Measurements from ENCODE around the gene SLC29A4.
"Not testable (repeated sequence)": the region's sequence is repeated elsewhere in the genome, so short reads cannot be mapped to it uniquely, and the experiment has no call there.

SLC29A4 gene

GRCh38 chr7:5296611-5297226, 14.0 kb downstream of the SLC29A4 start:
- DNase-seq: no peak

DNA sequence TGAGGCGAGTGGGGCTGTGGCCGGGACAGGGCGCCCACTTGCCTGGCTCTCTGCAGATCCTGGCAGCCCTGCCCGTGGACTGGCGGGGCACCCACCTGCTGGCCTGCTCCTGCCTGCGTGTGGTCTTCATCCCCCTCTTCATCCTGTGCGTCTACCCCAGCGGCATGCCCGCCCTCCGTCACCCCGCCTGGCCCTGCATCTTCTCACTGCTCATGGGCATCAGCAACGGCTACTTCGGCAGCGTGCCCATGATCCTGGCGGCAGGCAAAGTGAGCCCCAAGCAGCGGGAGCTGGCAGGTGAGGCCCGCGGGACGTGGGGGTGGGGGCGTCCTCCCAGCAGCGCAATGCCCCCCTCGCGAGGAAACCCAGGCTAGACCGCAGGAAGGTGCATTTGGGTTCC, 17.6 kb downstream of the SLC29A4 start:
- no peak for DNase-seq

DNA sequence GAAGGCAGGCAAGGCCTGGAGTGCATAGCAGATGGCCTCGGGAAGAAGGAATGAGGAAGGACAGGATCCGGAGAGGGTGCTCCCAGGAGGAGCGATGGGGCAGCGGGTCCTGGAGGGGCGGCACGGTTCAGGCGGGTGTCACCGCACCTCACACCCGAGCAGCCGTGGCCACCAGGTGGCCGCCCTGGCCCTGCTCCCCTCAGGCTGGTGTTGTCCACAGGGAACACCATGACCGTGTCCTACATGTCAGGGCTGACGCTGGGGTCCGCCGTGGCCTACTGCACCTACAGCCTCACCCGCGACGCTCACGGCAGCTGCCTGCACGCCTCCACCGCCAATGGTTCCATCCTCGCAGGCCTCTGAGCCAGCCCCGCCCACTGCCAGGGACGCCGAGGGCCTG, 19.8 kb downstream of the SLC29A4 start:
- DNase-seq: no peak

DNA sequence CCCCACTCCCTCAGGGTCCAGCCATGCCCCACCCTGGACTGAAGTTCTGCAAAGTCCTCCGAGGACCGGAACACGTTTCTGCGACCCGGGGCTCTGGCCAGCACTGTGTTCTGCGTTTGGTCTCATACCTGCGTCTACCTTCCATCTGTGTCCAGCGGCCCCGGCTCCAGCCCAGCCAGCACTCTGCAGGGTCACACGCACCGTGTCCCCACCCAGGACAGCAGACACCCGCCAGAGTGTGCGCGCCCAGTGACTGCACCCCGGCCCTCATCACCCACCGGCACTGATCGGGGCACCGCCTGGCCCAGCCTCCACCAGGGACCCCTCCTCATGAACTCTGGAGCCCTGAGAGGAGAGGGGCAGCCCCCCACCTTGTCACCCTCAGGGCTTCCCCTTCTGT, 20.3 kb downstream of the SLC29A4 start:
- DNase-seq: no peak

- no peak for DNase-seq
Observed at GRCh38 chr7:5303591-5304505, 21.1 kb downstream of the SLC29A4 start.

- not testable (repeated sequence) for DNase-seq
Observed at GRCh38 chr7:5305050-5305449, 22.3 kb downstream of the SLC29A4 start.

- not testable (repeated sequence) for DNase-seq
Observed at GRCh38 chr7:5307221-5308142, 24.7 kb downstream of the SLC29A4 start.

DNA sequence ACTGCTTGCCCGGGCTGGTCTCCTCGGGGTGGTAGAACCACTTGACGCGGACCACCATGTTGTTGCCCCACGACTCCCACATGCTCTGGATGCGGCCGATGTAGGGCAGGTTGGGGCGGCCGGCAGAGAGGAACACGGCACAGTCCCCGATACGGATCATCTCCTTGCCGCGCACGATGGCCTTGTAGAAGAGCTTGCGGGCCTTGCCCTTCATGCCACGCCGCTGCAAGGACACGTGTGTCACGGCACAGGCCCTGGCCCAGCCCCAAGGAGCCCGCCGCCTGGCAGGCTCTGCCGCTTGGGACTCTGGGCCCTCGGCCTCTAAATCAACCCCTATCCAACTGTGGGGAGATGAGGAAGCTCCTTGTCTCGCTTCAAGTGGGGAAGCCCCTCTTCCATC, 26.4 kb downstream of the SLC29A4 start:
- no peak for DNase-seq

DNA sequence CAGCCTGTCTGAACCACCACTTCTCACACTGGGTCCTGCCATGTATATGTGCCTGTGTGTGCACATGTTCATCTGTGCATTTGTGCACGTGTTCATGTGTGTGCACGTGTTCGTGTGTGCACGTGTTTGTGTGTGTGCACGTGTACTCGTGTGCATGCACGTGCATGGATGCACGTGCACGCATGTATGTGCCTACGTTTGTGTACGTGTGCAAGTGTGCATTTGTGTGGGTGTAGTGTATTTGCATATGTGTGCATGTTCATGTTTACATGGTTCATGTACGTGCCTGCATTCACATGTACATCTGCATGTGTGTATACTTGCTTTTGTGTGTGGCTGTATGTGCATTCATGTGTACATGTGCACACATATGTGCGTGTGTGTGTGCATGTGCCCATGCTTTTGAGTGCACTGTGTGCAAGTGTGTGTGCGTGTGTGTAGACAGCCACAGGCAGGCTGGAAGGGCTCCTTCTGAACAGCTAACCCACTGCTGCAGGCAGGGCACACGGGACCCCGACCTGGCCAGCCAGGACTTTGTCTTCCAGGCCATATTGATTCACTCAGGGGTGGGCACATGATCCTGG, 28.2 kb downstream of the SLC29A4 start:
- no peak for DNase-seq

- DNase-seq: not testable (repeated sequence)
Observed at GRCh38 chr7:5312276-5313070, 29.7 kb downstream of the SLC29A4 start.

GRCh38 chr7:5313076-5313885, 30.5 kb downstream of the SLC29A4 start:
- not testable (repeated sequence) for DNase-seq

GRCh38 chr7:5314864-5315263, 32.1 kb downstream of the SLC29A4 start:
- no peak for DNase-seq

- DNase-seq: no peak
Observed at GRCh38 chr7:5315761-5316160, 33.0 kb downstream of the SLC29A4 start.

DNA sequence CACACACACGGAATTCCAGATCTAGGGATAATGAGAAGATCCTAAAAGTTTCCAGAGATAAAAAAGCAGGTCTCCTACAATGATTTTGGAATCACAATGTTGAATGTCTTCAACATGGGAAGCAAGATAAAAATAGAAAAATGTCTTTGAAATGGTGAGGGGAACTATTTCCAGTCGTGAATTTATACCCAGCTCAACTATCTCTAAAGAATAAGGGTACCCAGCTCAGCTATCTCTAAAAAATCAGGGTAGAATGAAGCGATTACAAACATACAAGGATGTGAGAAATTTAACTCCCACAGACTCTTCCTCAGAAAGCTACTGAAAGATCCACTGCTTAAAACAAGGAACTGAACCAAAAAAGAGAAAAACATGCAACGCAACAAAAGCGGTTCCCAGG, 35.9 kb downstream of the SLC29A4 start:
- not testable (repeated sequence) for DNase-seq

- no peak for DNase-seq
Observed at GRCh38 chr7:5320391-5320790, 37.6 kb downstream of the SLC29A4 start.

GRCh38 chr7:5320802-5321396, 38.2 kb downstream of the SLC29A4 start:
- DNase-seq: no peak

DNA sequence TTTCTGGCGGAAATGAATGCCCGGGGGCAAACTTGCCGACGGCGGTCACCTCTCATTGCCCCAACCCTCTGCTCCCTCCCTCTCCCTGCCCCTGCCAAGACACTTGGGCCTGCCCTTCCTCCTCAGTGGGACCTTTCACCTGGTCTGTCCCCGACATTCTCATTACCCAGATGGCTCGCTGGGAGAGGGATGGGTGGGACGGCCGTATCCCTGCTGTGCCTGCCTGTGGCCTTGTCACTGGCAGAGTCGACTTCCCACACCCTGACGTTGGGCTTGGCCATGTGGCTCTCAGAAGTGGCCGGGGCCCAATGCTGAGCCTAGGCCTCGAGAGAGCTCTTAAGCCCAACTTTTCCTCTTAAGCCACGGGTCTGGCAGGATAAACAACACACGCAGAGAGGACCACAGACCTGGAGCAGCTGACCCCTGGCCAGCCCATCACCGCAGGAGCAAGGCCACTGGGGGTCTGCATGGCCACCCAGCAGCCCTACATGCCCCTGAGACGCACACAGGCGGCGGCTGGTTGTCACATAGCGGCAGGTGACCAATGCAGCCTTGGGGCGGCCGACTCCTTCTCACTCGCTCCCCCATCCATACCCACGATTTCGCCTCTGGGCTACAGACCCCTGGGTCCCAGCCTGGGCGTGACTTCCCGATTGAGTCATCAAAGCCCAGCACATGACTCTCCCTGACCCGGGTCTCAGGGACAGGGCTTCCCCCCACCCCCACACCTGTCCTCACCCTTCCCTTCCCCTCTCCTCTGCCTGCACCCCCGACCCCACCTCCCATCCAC, 40.1 kb downstream of the SLC29A4 start:
- DNase-seq: no peak

DNA sequence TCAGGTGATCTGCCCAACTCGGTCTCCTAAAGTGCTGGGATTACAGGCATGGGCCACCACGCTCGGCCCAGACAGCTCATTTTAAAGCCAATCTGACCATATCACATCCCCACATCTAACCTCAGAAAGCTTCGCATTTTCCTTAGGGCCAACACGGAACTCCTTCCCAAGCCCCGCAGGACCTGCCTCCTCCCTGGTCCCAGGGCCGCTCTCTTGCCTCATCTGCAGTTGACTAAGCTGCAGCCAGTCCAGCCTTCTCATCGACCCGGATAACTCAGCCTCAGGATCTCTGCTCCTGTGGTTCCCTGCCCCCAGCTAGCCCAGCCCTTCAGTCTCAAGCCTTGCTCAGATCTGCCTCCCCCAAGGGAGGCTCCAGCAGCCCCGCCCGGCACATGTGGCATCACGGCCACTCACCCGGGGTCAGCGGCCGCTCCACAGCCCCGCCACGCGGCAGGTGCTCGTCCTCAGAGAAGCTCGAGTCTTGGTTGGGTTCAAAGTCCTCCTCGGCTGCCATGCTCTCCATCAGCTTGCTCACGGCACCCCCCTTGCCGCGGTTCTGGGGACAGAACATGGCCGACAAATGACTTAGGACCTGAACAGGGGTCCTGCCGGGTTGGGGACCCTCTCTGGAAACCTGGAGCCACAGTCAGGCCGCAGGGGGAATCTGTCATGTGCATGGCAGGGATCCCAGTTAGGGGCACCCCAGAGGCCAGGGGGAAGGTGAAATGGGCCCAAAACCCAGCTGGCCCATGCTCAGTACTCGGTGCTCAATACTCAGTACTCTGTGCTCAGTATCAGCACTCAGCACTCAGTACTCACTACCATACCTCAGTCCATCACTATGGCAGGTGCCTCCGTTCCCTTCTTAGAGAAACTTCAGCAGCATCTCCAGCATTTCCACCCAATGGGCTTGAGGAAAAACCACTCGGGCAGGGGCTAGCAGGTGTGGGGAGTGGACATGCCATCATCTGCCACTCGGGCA, 41.3 kb downstream of the SLC29A4 start:
- DNase-seq: not testable (repeated sequence)

DNA sequence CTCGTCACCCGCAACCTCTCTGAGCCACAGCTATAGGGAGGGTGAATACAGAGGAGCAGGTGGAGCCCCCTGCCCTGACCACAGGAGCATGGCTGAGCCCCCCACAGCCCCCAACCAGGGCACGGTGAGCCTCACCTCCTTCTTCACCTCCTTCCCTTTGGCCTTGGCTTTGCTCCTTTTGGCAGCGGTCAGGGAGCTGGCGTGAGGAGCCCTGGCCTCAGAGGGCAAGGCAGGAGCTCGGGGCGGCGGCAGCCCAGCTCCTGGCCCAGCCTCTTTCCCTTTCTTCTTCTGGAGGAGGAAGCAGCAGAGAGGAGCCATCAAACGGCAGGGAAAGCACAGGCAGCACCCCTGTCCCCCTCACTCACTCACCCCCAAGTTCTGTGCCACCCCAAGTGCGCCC, 42.2 kb downstream of the SLC29A4 start:
- no peak for DNase-seq

Data from DMS153 (cell line).